ENCODE results near the gene SPTBN2.

DNA sequence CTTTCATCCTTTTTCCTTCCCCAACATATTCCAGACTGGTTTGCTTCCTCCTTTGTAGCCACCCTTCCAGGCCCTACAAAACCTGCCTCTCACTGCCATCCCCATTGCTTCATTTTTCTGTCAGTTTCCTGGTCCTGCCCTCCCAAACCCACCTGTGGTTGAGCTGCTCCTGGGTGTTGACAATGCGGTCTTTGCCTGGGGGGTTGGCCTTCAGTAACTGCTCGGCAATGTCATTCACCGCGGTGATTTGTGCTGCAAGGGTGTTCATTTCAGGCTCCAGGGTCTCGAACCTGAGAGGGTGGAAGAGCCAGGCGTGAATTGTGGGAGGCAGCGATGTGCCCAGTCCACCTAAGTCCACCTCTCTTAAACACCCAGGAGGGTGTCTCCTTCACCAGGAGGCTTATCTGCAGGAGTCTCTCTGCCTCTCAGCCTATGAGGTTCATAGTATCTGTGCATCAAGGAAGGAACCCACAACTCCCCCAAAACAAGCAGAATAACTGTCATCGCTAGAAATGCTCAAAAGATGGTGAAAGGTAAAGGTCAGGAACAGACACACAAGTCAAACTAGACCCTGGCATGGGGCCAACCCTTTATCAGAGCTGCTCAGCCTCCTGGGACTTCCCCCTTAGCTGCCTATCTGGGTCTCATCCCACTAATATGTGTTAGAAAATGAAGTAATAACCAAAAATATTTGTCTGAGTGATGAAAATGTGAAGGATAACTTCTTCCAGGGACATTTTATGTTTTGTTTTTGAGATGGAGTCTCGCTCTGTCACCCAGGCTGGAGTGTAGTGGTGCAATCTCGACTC lies 27.4 kb downstream of the SPTBN2 start:
- TF ChIP-seq, protein P1, sequence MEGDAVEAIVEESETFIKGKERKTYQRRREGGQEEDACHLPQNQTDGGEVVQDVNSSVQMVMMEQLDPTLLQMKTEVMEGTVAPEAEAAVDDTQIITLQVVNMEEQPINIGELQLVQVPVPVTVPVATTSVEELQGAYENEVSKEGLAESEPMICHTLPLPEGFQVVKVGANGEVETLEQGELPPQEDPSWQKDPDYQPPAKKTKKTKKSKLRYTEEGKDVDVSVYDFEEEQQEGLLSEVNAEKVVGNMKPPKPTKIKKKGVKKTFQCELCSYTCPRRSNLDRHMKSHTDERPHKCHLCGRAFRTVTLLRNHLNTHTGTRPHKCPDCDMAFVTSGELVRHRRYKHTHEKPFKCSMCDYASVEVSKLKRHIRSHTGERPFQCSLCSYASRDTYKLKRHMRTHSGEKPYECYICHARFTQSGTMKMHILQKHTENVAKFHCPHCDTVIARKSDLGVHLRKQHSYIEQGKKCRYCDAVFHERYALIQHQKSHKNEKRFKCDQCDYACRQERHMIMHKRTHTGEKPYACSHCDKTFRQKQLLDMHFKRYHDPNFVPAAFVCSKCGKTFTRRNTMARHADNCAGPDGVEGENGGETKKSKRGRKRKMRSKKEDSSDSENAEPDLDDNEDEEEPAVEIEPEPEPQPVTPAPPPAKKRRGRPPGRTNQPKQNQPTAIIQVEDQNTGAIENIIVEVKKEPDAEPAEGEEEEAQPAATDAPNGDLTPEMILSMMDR (IDR thresholded peaks at IDR 0.05): no peak
- no peak for TF ChIP-seq POLR2A (IDR thresholded peaks at IDR 0.05)

Data from testis (tissue), 2 donors.